Motor neuron (in vitro differentiated cells): ENCODE results near the gene TMEM176B. TPM values are rescaled to one million over a fixed set of nuclear protein-coding genes. Genes with fewer than 3 reads are reported as not detected.

Source experiments
- ATAC-seq, 8 experiments: fragments of 200-7000 bp; cut with Tn5 transposase; replicated peaks in 6 of 8; 2 replicates each; pipeline ENCODE4 v1.8.0; 2021; ENCODE audit warnings: mild to moderate bottlenecking in 8 of 8, moderate library complexity in 8 of 8
- H3K27ac ChIP-seq, 2 donors: fragments of 250-450 bp; sonication (Bioruptor Pico); 2 replicates each; pipeline ENCODE4 v1.9.0; 2021; ENCODE audit warnings: antibody characterized with exemption in 2 of 2, mild to moderate bottlenecking in 2 of 2, moderate library complexity in 1 of 2
- H3K4me1 ChIP-seq, 2 donors: fragments of 250-450 bp; sonication (Bioruptor Pico); replicated peaks in 1 of 2; 2 replicates each; pipeline ENCODE4 v1.6.1; 2021; ENCODE audit warnings: antibody characterized with exemption in 2 of 2, mild to moderate bottlenecking in 2 of 2, moderate library complexity in 1 of 2
- H3K4me3 ChIP-seq, 5 donors: fragments of 250-450 bp; sonication (Bioruptor Pico); 2 replicates each; pipeline ENCODE4 v1.9.0; 2021; ENCODE audit warnings: antibody characterized with exemption in 5 of 5, mild to moderate bottlenecking in 5 of 5, moderate library complexity in 4 of 5
- WGBS, 10 experiments: fragments of 450-650 bp; shearing (Covaris generic); methylation state at CpG; one replicate each; pipeline ENCODE4 v1.0.0; 2022; 5-methylcytosine and 5-hydroxymethylcytosine counted together
- in situ Hi-C, 9 experiments: fragments of 400-800 bp; cut with MboI; loops; one replicate each; pipeline ENCODE4 v1.15.0; 2021; ENCODE audit warnings: low sequenced_read_pairs in 9 of 9, low pct_unique_long_range_greater_than_20kb in 2 of 9; ENCODE audit not compliant: unreplicated experiment in 9 of 9
- total RNA-seq, 8 experiments: library from RNA; unstranded; fragments of 300-600 nt; gene quantifications; 2 replicates each; pipeline versions ENCODE4 v1.2.3 to v1.2.4, GENCODE V29; 2022

TMEM176B gene
- total RNA-seq, 8 experiments from 2014 or later, result 0.49 to 134 (median 29.1) TPM

GRCh38 chr7:150835019-150835418 is 34.9 kb upstream of the TMEM176B start:
- Histone ChIP-seq H3K4me3 (no peak overlapping the region), H3K4me1 (peaks cover 9 to 11% of the 10 kb centered on the region in 2 donors), H3K27ac (no peak overlapping the region)
- no peak for ATAC-seq
- 33 to 100% (median 83%) methylated on average over 1 of the region's 1 CpG; no CpG with 5 or more reads in 1 of the 10 experiments for WGBS, 10 experiments
- in situ Hi-C loops, result no loop called here

GRCh38 chr7:150831851-150832250 is 31.7 kb upstream of the TMEM176B start:
- Histone ChIP-seq H3K4me3 (no peak overlapping the region), H3K4me1 (peaks cover 9 to 17% of the 10 kb centered on the region in 2 donors), H3K27ac (peak overlapping the region in 1 of 2 donors; percentile 24)
- ATAC-seq, result peak in 3 of 8 experiments; percentile 34 to 49 (median 34)
- in situ Hi-C loops, result no loop called here
- 17 to 75% (median 42%) methylated on average over 1 of the region's 1 CpG; no CpG with 5 or more reads in 4 of the 10 experiments for WGBS, 10 experiments

GRCh38 chr7:150830937-150831336 is 30.8 kb upstream of the TMEM176B start:
- Histone ChIP-seq H3K4me1 (peaks cover 9 to 17% of the 10 kb centered on the region in 2 donors), H3K4me3 (no peak overlapping the region), H3K27ac (peak overlapping the region in 1 of 2 donors; percentile 24)
- 0 to 43% (median 20%) methylated on average over 1 of the region's 1 CpG; no CpG with 5 or more reads in 6 of the 10 experiments for WGBS, 10 experiments
- ATAC-seq, result peak in 5 of 8 experiments; percentile 64 to 90 (median 77)
- in situ Hi-C loops, result no loop called here

GRCh38 chr7:150829426-150829825 is 29.3 kb upstream of the TMEM176B start:
- 0 to 71% (median 55%) methylated on average over 1 of the region's 1 CpG; no CpG with 5 or more reads in 6 of the 10 experiments for WGBS, 10 experiments
- in situ Hi-C loops, result no loop called here
- ATAC-seq, result no peak

GRCh38 chr7:150828384-150828783 is 28.2 kb upstream of the TMEM176B start:
- Histone ChIP-seq H3K27ac (no peak overlapping the region), H3K4me1 (peaks cover 9 to 17% of the 10 kb centered on the region in 2 donors), H3K4me3 (no peak overlapping the region)
- peak in 1 of 8 experiments; percentile 12 for ATAC-seq
- in situ Hi-C loops, result no loop called here
- 17 to 100% (median 92%) methylated on average over 1 to 2 of the region's 2 CpGs; no CpG with 5 or more reads in 5 of the 10 experiments for WGBS, 10 experiments

More at GRCh38 chr7:150829426-150829825, 29.3 kb upstream of the TMEM176B start:
- Histone ChIP-seq H3K4me3 (no peak overlapping the region), H3K4me1 (peaks cover 9 to 17% of the 10 kb centered on the region in 2 donors), H3K27ac (no peak overlapping the region)

- Histone ChIP-seq H3K27ac (no peak overlapping the region), H3K4me1 (peaks cover 9 to 13% of the 10 kb centered on the region in 2 donors), H3K4me3 (no peak overlapping the region)
- 30 to 100% (median 68%) methylated on average over 1 to 6 of the region's 6 CpGs; no CpG with 5 or more reads in 2 of the 10 experiments for WGBS, 10 experiments
- in situ Hi-C loops, result no loop called here
- ATAC-seq, result no peak
Observed at GRCh38 chr7:150826061-150826849, 26.1 kb upstream of the TMEM176B start.

GRCh38 chr7:150824379-150825177 is 24.4 kb upstream of the TMEM176B start:
- no peak overlapping the region for H3K27ac ChIP-seq
- 60 to 100% (median 88%) methylated on average over 1 to 10 of the region's 20 CpGs; no CpG with 5 or more reads in 4 of the 10 experiments for WGBS, 10 experiments
- H3K4me1 ChIP-seq, result peaks cover 0 to 5% of the 10 kb centered on the region in 2 donors
- no peak for ATAC-seq
- no peak overlapping the region for H3K4me3 ChIP-seq
- in situ Hi-C loops, result no loop called here

GRCh38 chr7:150823484-150824126 is 23.4 kb upstream of the TMEM176B start:
- Histone ChIP-seq H3K4me3 (no peak overlapping the region), H3K27ac (no peak overlapping the region), H3K4me1 (no peaks in the 10 kb centered on the region)
- in situ Hi-C loops, result no loop called here
- ATAC-seq, result no peak
- 26 to 100% (median 89%) methylated on average over 1 to 9 of the region's 10 CpGs; no CpG with 5 or more reads in 1 of the 10 experiments for WGBS, 10 experiments

- no peak overlapping the region for H3K4me3 ChIP-seq
- WGBS, 10 experiments, result 0 to 98% (median 79%) methylated on average over 1 to 8 of the region's 8 CpGs; no CpG with 5 or more reads in 1 of the 10 experiments
- no peaks in the 10 kb centered on the region for H3K4me1 ChIP-seq
- no peak overlapping the region for H3K27ac ChIP-seq
- in situ Hi-C loops, result no loop called here
- peak in 1 of 8 experiments; percentile 67 for ATAC-seq
Observed at GRCh38 chr7:150823043-150823442, 22.9 kb upstream of the TMEM176B start.

- ATAC-seq, result no peak
- Histone ChIP-seq H3K4me3 (no peak overlapping the region), H3K4me1 (no peaks in the 10 kb centered on the region), H3K27ac (no peak overlapping the region)
- in situ Hi-C loops, result no loop called here
- WGBS, 10 experiments, result 0 to 97% (median 63%) methylated on average over 1 to 7 of the region's 7 CpGs; no CpG with 5 or more reads in 2 of the 10 experiments
Observed at GRCh38 chr7:150820578-150821198, 20.5 kb upstream of the TMEM176B start.

- in situ Hi-C loops, result no loop called here
- no peak overlapping the region for H3K27ac ChIP-seq
- ATAC-seq, result no peak
- H3K4me3 ChIP-seq, result no peak overlapping the region
- H3K4me1 ChIP-seq, result no peaks in the 10 kb centered on the region
- WGBS, 10 experiments, result 0 to 79% (median 59%) methylated on average over 2 to 5 of the region's 5 CpGs; no CpG with 5 or more reads in 4 of the 10 experiments
Observed at GRCh38 chr7:150820148-150820547, 20.0 kb upstream of the TMEM176B start.

- WGBS, 10 experiments, result 0 to 100% (median 18%) methylated on average over 2 of the region's 2 CpGs; no CpG with 5 or more reads in 3 of the 10 experiments
- in situ Hi-C loops, result no loop called here
- Histone ChIP-seq H3K27ac (no peak overlapping the region), H3K4me1 (no peaks in the 10 kb centered on the region), H3K4me3 (no peak overlapping the region)
- no peak for ATAC-seq
Observed at GRCh38 chr7:150818971-150819370, 18.8 kb upstream of the TMEM176B start.
